Thyroid gland (tissue), 4 donors: ENCODE data around the gene WDFY2.

ENCODE experiments used
- POLR2A ChIP-seq, 2 donors: fragments of 450-650 bp; IDR thresholded peaks; one replicate each; pipeline ENCODE4 v1.6.1; 2017; ENCODE audit warnings: antibody characterized with exemption in 2 of 2, mild to moderate bottlenecking in 2 of 2, moderate library complexity in 1 of 2
- TF ChIP-seq, protein P1 (sequence below), 6 experiments: fragments of 200-600 bp in 3 of 6; fragments of 450-650 bp in 3 of 6; sonication (generic) in 3 of 6; IDR thresholded peaks; one replicate each; pipeline ENCODE4 v1.5.1; 2016 to 2019; ENCODE audit warnings: antibody characterized with exemption in 6 of 6, mild to moderate bottlenecking in 2 of 6, inconsistent platforms in 1 of 6, moderate library complexity in 1 of 6

GRCh38 chr13:51629491-51630287 is 45.4 kb downstream of the WDFY2 start:
- no peak for TF ChIP-seq POLR2A (IDR thresholded peaks at IDR 0.05)
- TF ChIP-seq, protein P1, sequence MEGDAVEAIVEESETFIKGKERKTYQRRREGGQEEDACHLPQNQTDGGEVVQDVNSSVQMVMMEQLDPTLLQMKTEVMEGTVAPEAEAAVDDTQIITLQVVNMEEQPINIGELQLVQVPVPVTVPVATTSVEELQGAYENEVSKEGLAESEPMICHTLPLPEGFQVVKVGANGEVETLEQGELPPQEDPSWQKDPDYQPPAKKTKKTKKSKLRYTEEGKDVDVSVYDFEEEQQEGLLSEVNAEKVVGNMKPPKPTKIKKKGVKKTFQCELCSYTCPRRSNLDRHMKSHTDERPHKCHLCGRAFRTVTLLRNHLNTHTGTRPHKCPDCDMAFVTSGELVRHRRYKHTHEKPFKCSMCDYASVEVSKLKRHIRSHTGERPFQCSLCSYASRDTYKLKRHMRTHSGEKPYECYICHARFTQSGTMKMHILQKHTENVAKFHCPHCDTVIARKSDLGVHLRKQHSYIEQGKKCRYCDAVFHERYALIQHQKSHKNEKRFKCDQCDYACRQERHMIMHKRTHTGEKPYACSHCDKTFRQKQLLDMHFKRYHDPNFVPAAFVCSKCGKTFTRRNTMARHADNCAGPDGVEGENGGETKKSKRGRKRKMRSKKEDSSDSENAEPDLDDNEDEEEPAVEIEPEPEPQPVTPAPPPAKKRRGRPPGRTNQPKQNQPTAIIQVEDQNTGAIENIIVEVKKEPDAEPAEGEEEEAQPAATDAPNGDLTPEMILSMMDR (IDR thresholded peaks at IDR 0.05): no peak
